Keratinocyte (primary cell): ENCODE data around the gene KRTAP5-10.

Experiments used
- EZH2 ChIP-seq: IDR thresholded peaks from one replicate; pipeline ENCODE4 v1.6.1; 2012; ENCODE audit warnings: inconsistent platforms, mild to moderate bottlenecking, low read length, moderate library complexity
- TF ChIP-seq, protein P1 (sequence below), 3 experiments: IDR thresholded peaks in 1 of 3; conservative IDR thresholded peaks in 1 of 3; optimal IDR thresholded peaks in 1 of 3; 2 replicates in 2 of 3; 3 replicates in 1 of 3; pipeline versions ENCODE3 to v1.5.1; 2011; ENCODE audit warnings: low read length in 3 of 3, mild to moderate bottlenecking in 3 of 3, moderate library complexity in 2 of 3, control low read depth in 1 of 3, inconsistent platforms in 1 of 3; ENCODE audit not compliant: insufficient read depth in 2 of 3; ENCODE audit errors: extremely low read depth in 1 of 3

DNA sequence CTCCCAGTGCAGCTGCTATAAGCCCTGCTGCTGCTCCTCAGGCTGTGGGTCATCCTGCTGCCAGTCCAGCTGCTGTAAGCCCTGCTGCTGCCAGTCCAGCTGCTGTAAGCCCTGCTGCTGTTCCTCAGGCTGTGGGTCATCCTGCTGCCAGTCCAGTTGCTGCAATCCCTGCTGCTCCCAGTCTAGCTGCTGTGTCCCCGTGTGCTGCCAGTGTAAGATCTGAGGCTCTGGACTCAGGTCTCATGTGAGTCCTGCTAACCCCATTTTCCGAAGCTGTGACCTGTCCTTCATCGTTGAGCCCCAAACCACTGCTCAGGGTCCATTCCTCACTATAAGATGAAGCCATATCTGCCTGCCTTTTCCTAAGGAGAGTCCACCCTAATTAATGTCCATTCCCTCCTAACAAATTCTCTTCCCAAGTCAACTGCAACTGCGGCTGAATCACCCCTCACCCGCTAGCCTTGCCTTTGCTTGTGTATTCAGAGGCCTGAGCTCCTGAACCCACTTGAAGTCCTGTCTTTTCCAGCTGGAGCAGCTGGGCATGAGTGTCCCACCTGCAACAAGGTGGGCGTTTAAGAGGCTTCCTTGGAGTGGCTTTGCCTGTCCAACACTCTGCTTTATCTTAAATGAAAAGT is 37.7 kb upstream of the KRTAP5-10 start:
- TF ChIP-seq, protein P1, sequence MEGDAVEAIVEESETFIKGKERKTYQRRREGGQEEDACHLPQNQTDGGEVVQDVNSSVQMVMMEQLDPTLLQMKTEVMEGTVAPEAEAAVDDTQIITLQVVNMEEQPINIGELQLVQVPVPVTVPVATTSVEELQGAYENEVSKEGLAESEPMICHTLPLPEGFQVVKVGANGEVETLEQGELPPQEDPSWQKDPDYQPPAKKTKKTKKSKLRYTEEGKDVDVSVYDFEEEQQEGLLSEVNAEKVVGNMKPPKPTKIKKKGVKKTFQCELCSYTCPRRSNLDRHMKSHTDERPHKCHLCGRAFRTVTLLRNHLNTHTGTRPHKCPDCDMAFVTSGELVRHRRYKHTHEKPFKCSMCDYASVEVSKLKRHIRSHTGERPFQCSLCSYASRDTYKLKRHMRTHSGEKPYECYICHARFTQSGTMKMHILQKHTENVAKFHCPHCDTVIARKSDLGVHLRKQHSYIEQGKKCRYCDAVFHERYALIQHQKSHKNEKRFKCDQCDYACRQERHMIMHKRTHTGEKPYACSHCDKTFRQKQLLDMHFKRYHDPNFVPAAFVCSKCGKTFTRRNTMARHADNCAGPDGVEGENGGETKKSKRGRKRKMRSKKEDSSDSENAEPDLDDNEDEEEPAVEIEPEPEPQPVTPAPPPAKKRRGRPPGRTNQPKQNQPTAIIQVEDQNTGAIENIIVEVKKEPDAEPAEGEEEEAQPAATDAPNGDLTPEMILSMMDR (optimal IDR thresholded peaks at IDR 0.05 in 1 of 3, IDR thresholded peaks at IDR 0.05 in 1 of 3, conservative IDR thresholded peaks at IDR 0.05 in 1 of 3; ENCODE audit: extremely low read depth in 1 of 3, insufficient read depth in 2 of 3, low read length in 3 of 3): no peak
- no peak for TF ChIP-seq EZH2
